Measurements from ENCODE around the gene ZNF195. TPM values are rescaled to one million over a fixed set of nuclear protein-coding genes. Genes with fewer than 3 reads are reported as not detected.
A peak's percentile ranks its signal among the peaks of the same experiment; 100 is the strongest.
"Not testable (repeated sequence)": the region's sequence is repeated elsewhere in the genome, so short reads cannot be mapped to it uniquely, and the experiment has no call there.

Gene ZNF195
- total RNA-seq, 1 experiment from 2014 or later, result 116 TPM

GRCh38 chr11:3397210-3397609, 18.3 kb upstream of the ZNF195 start:
- not testable (repeated sequence) for H3K27me3 ChIP-seq (ENCODE audit: insufficient read depth, low read length); DNase-seq; H3K14ac ChIP-seq (ENCODE audit: insufficient read depth, low read length); H3K9me3 ChIP-seq (ENCODE audit: control insufficient read depth, low read depth, low read length); H3T11ph ChIP-seq (ENCODE audit: low read length); H3K4me1 Mint-ChIP-seq; H3K4ac ChIP-seq (ENCODE audit: low read depth, low read length); H4K20me1 ChIP-seq (ENCODE audit: control insufficient read depth, insufficient read depth, insufficient read length); H2BK120ac ChIP-seq (ENCODE audit: low read depth, low read length, poor library complexity, severe bottlenecking); H4K91ac ChIP-seq (ENCODE audit: insufficient read length, low read depth, low read length); H2BK12ac ChIP-seq (ENCODE audit: insufficient read length, low read depth, low read length); H3K79me2 ChIP-seq (ENCODE audit: insufficient read depth, low read length); H3K23ac ChIP-seq (ENCODE audit: insufficient read length, low read depth, low read length); H3K27ac Mint-ChIP-seq; H3K4me1 ChIP-seq (ENCODE audit: insufficient read depth, low read length); H2BK20ac ChIP-seq (ENCODE audit: low read depth, low read length, poor library complexity, severe bottlenecking); H3K9me3 Mint-ChIP-seq; H2BK5ac ChIP-seq (ENCODE audit: insufficient read length, low read length); H2AK5ac ChIP-seq (ENCODE audit: insufficient read length, low read length); H4K5ac ChIP-seq (ENCODE audit: insufficient read length, low read depth, low read length); H3K27me3 Mint-ChIP-seq (ENCODE audit: low read depth); H3K23me2 ChIP-seq (ENCODE audit: insufficient read length, low read depth, low read length, poor library complexity, severe bottlenecking); H2AFZ ChIP-seq (ENCODE audit: low read length); H3K18ac ChIP-seq (ENCODE audit: insufficient read length, low read depth, low read length); H2BK15ac ChIP-seq (ENCODE audit: low read depth, low read length); H3K56ac ChIP-seq (ENCODE audit: insufficient read length, low read depth, low read length); H3K4me2 ChIP-seq (ENCODE audit: insufficient read depth, insufficient read length, low read length); H3K4me3 Mint-ChIP-seq; H3K79me1 ChIP-seq (ENCODE audit: insufficient read depth, low read depth, low read length, poor library complexity, severe bottlenecking); H4K8ac ChIP-seq (replicated peaks; ENCODE audit: insufficient read length, low read depth, low read length); H3K27ac ChIP-seq (ENCODE audit: insufficient read length, low read depth, low read length); H3K9ac ChIP-seq (ENCODE audit: extremely low read depth, insufficient read length, low read length)
- H3K36me3 Mint-ChIP-seq (ENCODE audit: insufficient read depth in 1 of 3, low read depth in 3 of 3), result peaks cover 67 to 88% (median 87%) of the 10 kb centered on the region in 3 experiments
- WGBS (ENCODE audit: extremely low coverage, insufficient read length, low lambda C conversion rate), result no CpG with 5 or more reads among the region's 23 CpGs

GRCh38 chr11:3395468-3395867, 16.5 kb upstream of the ZNF195 start:
- H3K4me1 Mint-ChIP-seq; H2BK5ac ChIP-seq (ENCODE audit: insufficient read length, low read length); H2BK12ac ChIP-seq (ENCODE audit: insufficient read length, low read depth, low read length); DNase-seq; H2BK20ac ChIP-seq (ENCODE audit: low read depth, low read length, poor library complexity, severe bottlenecking); H3K9ac ChIP-seq (ENCODE audit: extremely low read depth, insufficient read length, low read length); H2BK120ac ChIP-seq (ENCODE audit: low read depth, low read length, poor library complexity, severe bottlenecking); H4K91ac ChIP-seq (ENCODE audit: insufficient read length, low read depth, low read length); H3K4ac ChIP-seq (ENCODE audit: low read depth, low read length); H3K4me2 ChIP-seq (ENCODE audit: insufficient read depth, insufficient read length, low read length); H3K4me3 Mint-ChIP-seq; H3K56ac ChIP-seq (ENCODE audit: insufficient read length, low read depth, low read length); H3K4me1 ChIP-seq (ENCODE audit: insufficient read depth, low read length); H3K27me3 Mint-ChIP-seq (ENCODE audit: low read depth); H4K5ac ChIP-seq (ENCODE audit: insufficient read length, low read depth, low read length); H3K79me2 ChIP-seq (ENCODE audit: insufficient read depth, low read length); H3T11ph ChIP-seq (ENCODE audit: low read length); H3K9me3 ChIP-seq (ENCODE audit: control insufficient read depth, low read depth, low read length); H3K14ac ChIP-seq (ENCODE audit: insufficient read depth, low read length); H3K27ac ChIP-seq (ENCODE audit: insufficient read length, low read depth, low read length); H4K20me1 ChIP-seq (ENCODE audit: control insufficient read depth, insufficient read depth, insufficient read length); H3K23me2 ChIP-seq (ENCODE audit: insufficient read length, low read depth, low read length, poor library complexity, severe bottlenecking); H3K27me3 ChIP-seq (ENCODE audit: insufficient read depth, low read length); H3K9me3 Mint-ChIP-seq; H3K23ac ChIP-seq (ENCODE audit: insufficient read length, low read depth, low read length); H2BK15ac ChIP-seq (ENCODE audit: low read depth, low read length); H4K8ac ChIP-seq (replicated peaks; ENCODE audit: insufficient read length, low read depth, low read length); H3K79me1 ChIP-seq (ENCODE audit: insufficient read depth, low read depth, low read length, poor library complexity, severe bottlenecking); H2AK5ac ChIP-seq (ENCODE audit: insufficient read length, low read length); H2AFZ ChIP-seq (ENCODE audit: low read length); H3K18ac ChIP-seq (ENCODE audit: insufficient read length, low read depth, low read length): not testable (repeated sequence)
- Mint-ChIP-seq H3K27ac (peak overlapping the region in 1 of 3 experiments; percentile 75; a peak in 2 of 7 replicates), H3K36me3 (ENCODE audit: insufficient read depth in 1 of 3, low read depth in 3 of 3) (peaks cover 69 to 91% (median 89%) of the 10 kb centered on the region in 3 experiments)
- WGBS (ENCODE audit: extremely low coverage, insufficient read length, low lambda C conversion rate), result no CpG with 5 or more reads among the region's 5 CpGs

All from H9 (cell line).